Smooth muscle cell (in vitro differentiated cells): ENCODE data around the gene MIEN1. TPM values are rescaled to one million over a fixed set of nuclear protein-coding genes. Genes with fewer than 3 reads are reported as not detected.

ENCODE experiments used
- DNase-seq: peaks from one replicate; lab custom pipeline; 2025; ENCODE audit not compliant: unreplicated experiment; lab: John Stamatoyannopoulos, UW
- H2AFZ ChIP-seq: fragments of 200-600 bp; sonication (generic); 2 replicates; pipeline ENCODE4 v1.6.0; 2016; ENCODE audit warnings: antibody characterized with exemption, low read depth, mild to moderate bottlenecking
- H3F3A ChIP-seq: fragments of 200-600 bp; sonication (generic); 2 replicates; pipeline ENCODE4 v1.6.0; 2017; ENCODE audit warnings: antibody characterized with exemption, low read depth
- H3K27ac ChIP-seq: fragments of 200-600 bp; sonication (generic); 2 replicates; pipeline ENCODE4 v1.5.1; 2016; ENCODE audit warnings: low read depth, mild to moderate bottlenecking
- H3K27me3 ChIP-seq: fragments of 200-600 bp; sonication (generic); 2 replicates; pipeline ENCODE4 v1.6.1; 2016; ENCODE audit warnings: low read depth, mild to moderate bottlenecking
- H3K36me3 ChIP-seq: fragments of 200-600 bp; sonication (generic); 2 replicates; pipeline ENCODE4 v1.5.1; 2016; ENCODE audit warnings: low read depth
- H3K4me1 ChIP-seq: fragments of 200-600 bp; sonication (generic); 2 replicates; pipeline ENCODE4 v1.5.1; 2016; ENCODE audit warnings: low read depth
- H3K4me2 ChIP-seq: fragments of 200-600 bp; sonication (generic); 2 replicates; pipeline ENCODE4 v1.6.0; 2016; ENCODE audit warnings: mild to moderate bottlenecking
- H3K4me3 ChIP-seq: fragments of 200-600 bp; sonication (generic); 2 replicates; pipeline ENCODE4 v1.5.1; 2016; ENCODE audit warnings: mild to moderate bottlenecking
- H3K79me2 ChIP-seq: fragments of 200-600 bp; sonication (generic); 2 replicates; pipeline ENCODE4 v1.6.0; 2016; ENCODE audit warnings: low read depth, mild to moderate bottlenecking
- H3K9ac ChIP-seq: fragments of 200-600 bp; sonication (generic); 2 replicates; pipeline ENCODE4 v1.6.0; 2016; ENCODE audit warnings: low read depth
- H3K9me3 ChIP-seq: fragments of 200-600 bp; sonication (generic); replicated peaks from 2 replicates; pipeline ENCODE4 v1.5.1; 2016; ENCODE audit warnings: low read depth
- H4K20me1 ChIP-seq: fragments of 200-600 bp; sonication (generic); 2 replicates; pipeline ENCODE4 v1.6.0; 2016; ENCODE audit warnings: low read depth
- WGBS: methylation state at CpG from one replicate; pipeline ENCODE4 v1.1.7; 2016; ENCODE audit warnings: low lambda C conversion rate; 5-methylcytosine and 5-hydroxymethylcytosine counted together
- microRNA-seq: library from miRNA; unstranded; fragments of <30 nt; microRNA quantifications from one replicate; pipeline ENCODE4, GENCODE V29; 2016; ENCODE audit warnings: borderline number of aligned reads
- polyA plus RNA-seq: library from polyadenylated mRNA; unstranded; fragments of >200 nt; fragmentation: Nextera tagmentation; extraction: Ambion mirVana; gene quantifications from 2 replicates; pipeline ENCODE4 v1.2.1, GENCODE V29; 2016
- small RNA-seq: library from RNA; depleted of rRNA; stranded (forward); fragments of <200 nt; gene quantifications from one replicate; pipeline ENCODE3, GENCODE V24; 2014
- total RNA-seq: library from RNA; depleted of rRNA; stranded (reverse); fragments of >200 nt; gene quantifications from 2 replicates; pipeline ENCODE4 v1.2.3, GENCODE V29; 2014
- TF ChIP-seq, protein P1 (sequence below): fragments of 200-600 bp; sonication (generic); IDR thresholded peaks from 2 replicates; pipeline ENCODE4 v1.5.1; 2017; ENCODE audit warnings: borderline replicate concordance, mild to moderate bottlenecking, antibody characterized with exemption; ENCODE audit not compliant: insufficient read depth, poor library complexity, severe bottlenecking

MIEN1 gene
- total and polyA plus RNA-seq, 2 experiments from 2014 or later, result 55.8 to 70.7 TPM

DNA sequence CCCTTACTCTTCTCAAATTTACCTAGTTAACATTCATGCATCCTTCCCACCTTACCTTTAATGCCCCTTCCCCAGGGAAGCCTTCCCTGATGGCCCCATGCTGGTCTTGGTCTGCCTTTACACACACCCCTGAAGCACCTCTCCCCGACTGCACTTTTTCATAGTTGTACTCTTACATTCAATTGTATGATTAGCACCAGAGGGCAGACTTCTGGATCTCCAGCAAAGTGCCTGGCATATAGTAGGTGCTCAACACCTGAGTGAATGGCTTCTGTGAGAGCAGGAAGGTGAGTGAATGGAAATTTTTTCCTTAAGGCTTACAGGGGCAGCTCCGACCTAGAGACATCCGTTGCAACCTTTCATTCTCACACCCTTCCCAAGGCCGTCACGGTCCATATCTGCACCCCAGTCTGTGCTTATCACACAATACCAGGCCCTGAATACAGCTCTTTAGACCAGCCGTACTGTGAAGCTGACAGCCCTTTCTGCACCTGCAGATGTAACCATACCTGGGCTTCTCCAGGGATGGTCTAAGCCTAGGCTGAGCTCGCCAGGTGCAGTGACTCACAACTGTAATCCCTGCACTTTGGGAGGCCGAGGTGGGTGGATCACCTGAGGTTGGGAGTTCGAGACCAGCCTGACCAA, 46.9 kb downstream of the MIEN1 start:
- Histone ChIP-seq H4K20me1 (no peaks in the 10 kb centered on the region), H2AFZ (no peak overlapping the region), H3K9me3 (no peaks in the 10 kb centered on the region), H3K4me2 (no peak overlapping the region), H3K4me1 (peaks cover 4% of the 10 kb centered on the region), H3K79me2 (no peaks in the 10 kb centered on the region), H3F3A (peaks cover 4% of the 10 kb centered on the region), H3K36me3 (no peaks in the 10 kb centered on the region), H3K27me3 (no peaks in the 10 kb centered on the region), H3K9ac (no peak overlapping the region), H3K4me3 (no peak overlapping the region), H3K27ac (no peak overlapping the region)
- TF ChIP-seq, protein P1, sequence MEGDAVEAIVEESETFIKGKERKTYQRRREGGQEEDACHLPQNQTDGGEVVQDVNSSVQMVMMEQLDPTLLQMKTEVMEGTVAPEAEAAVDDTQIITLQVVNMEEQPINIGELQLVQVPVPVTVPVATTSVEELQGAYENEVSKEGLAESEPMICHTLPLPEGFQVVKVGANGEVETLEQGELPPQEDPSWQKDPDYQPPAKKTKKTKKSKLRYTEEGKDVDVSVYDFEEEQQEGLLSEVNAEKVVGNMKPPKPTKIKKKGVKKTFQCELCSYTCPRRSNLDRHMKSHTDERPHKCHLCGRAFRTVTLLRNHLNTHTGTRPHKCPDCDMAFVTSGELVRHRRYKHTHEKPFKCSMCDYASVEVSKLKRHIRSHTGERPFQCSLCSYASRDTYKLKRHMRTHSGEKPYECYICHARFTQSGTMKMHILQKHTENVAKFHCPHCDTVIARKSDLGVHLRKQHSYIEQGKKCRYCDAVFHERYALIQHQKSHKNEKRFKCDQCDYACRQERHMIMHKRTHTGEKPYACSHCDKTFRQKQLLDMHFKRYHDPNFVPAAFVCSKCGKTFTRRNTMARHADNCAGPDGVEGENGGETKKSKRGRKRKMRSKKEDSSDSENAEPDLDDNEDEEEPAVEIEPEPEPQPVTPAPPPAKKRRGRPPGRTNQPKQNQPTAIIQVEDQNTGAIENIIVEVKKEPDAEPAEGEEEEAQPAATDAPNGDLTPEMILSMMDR, result no peak
- WGBS, result 95% methylated on average over 9 of the region's 9 CpGs
- DNase-seq, result no peak

DNA sequence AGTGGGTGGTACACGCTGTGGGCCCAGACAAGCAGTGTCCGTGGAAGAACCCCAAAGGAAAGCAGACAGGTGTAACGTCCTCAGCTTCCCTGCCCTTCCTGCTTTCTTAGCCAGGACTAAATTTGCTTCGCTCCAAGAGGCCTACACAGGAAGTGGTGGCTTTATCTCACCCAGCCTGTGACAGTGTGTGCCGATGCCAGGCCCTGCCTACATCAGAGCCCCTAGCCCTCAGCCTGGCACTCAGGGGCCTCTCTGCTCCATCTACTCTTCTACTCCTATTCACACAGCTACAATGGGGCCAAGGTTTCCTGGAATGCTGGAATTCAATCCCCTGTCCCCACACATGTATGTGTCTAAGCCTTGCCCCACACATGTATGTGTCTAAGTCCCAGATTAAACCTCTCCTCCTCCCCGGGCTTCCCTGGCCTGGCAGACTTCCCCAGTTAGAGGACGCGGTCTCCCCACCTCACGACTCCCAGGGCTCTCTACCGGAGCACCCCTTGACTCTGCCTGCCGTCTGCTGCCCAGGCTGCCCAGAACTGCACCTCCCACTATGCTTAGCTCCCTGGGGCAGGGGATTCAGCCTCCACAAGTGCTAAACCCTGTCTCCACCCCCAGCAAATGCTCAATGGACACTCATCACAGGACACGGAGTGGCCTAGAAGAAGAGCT, 50.7 kb downstream of the MIEN1 start:
- H4K20me1 ChIP-seq, result no peaks in the 10 kb centered on the region
- H3K4me2 ChIP-seq, result no peak overlapping the region
- no peaks in the 10 kb centered on the region for H3K27me3 ChIP-seq
- TF ChIP-seq, protein P1, result no peak
- no peak overlapping the region for H3K27ac ChIP-seq
- no peaks in the 10 kb centered on the region for H3F3A ChIP-seq
- 96% methylated on average over 12 of the region's 12 CpGs for WGBS
- no peaks in the 10 kb centered on the region for H3K9me3 ChIP-seq
- H3K79me2 ChIP-seq, result no peaks in the 10 kb centered on the region
- no peaks in the 10 kb centered on the region for H3K36me3 ChIP-seq
- DNase-seq, result no peak
- no peaks in the 10 kb centered on the region for H3K4me1 ChIP-seq
- no peak overlapping the region for H2AFZ ChIP-seq
- H3K9ac ChIP-seq, result no peak overlapping the region
- no peak overlapping the region for H3K4me3 ChIP-seq

Small RNA genes lying within 50 kb of the gene (microRNA-seq; reads per million reads assigned to microRNA genes)
- gene MIR4728, result 1.8 reads per million

Small RNA genes lying within 50 kb of the gene (small RNA-seq; reads per million reads assigned to genes)
- 0.18 reads per million for gene MIR4728

Other genes with a start within 250 kb of the MIEN1 start
- not detected in 2 replicates for gene NEUROD2, start 122.6 kb downstream of the MIEN1 start, total RNA-seq
- gene NEUROD2, start 122.6 kb downstream of the MIEN1 start, polyA plus RNA-seq, result 0.19 and 0.25 TPM in 2 replicates
- gene PPP1R1B, start 103.6 kb downstream of the MIEN1 start, total RNA-seq, result 1.7 TPM in 1 of 2 replicates, not detected in the other
- gene PPP1R1B, start 103.6 kb downstream of the MIEN1 start, polyA plus RNA-seq, result not detected in 2 replicates
- gene STARD3, start 93.4 kb downstream of the MIEN1 start, total RNA-seq, result 33.7 and 37.5 TPM in 2 replicates
- 53.3 and 61.8 TPM in 2 replicates for gene STARD3, start 93.4 kb downstream of the MIEN1 start, polyA plus RNA-seq
- gene TCAP, start 65.2 kb downstream of the MIEN1 start, total RNA-seq, result 1.1 TPM in 1 of 2 replicates, not detected in the other
- gene TCAP, start 65.2 kb downstream of the MIEN1 start, polyA plus RNA-seq, result 0.41 and 0.69 TPM in 2 replicates
- not detected in 2 replicates for gene PNMT, start 62.1 kb downstream of the MIEN1 start, total RNA-seq
- 0.23 and 1.3 TPM in 2 replicates for gene PNMT, start 62.1 kb downstream of the MIEN1 start, polyA plus RNA-seq
- 16.5 and 19.4 TPM in 2 replicates for gene PGAP3, start 42.5 kb downstream of the MIEN1 start, total RNA-seq
- 19.1 and 26.4 TPM in 2 replicates for gene PGAP3, start 42.5 kb downstream of the MIEN1 start, polyA plus RNA-seq
- 44.5 and 49.4 TPM in 2 replicates for gene ERBB2, start 30.5 kb downstream of the MIEN1 start, total RNA-seq
- gene ERBB2, start 30.5 kb downstream of the MIEN1 start, polyA plus RNA-seq, result 53.6 and 56.1 TPM in 2 replicates
- gene GRB7, start 7.4 kb upstream of the MIEN1 start, total RNA-seq, result 2.7 and 3.6 TPM in 2 replicates
- 4.1 and 9.1 TPM in 2 replicates for gene GRB7, start 7.4 kb upstream of the MIEN1 start, polyA plus RNA-seq
- under 0.01 and 0.40 TPM in 2 replicates for gene IKZF3, start 133.8 kb upstream of the MIEN1 start, total RNA-seq
- gene IKZF3, start 133.8 kb upstream of the MIEN1 start, polyA plus RNA-seq, result not detected in 2 replicates
- not detected in 2 replicates for gene ZPBP2, start 137.7 kb upstream of the MIEN1 start, total RNA-seq
- not detected in 2 replicates for gene ZPBP2, start 137.7 kb upstream of the MIEN1 start, polyA plus RNA-seq
- gene GSDMB, start 188.1 kb upstream of the MIEN1 start, total RNA-seq, result 16.4 TPM in 2 replicates
- gene GSDMB, start 188.1 kb upstream of the MIEN1 start, polyA plus RNA-seq, result 6.6 and 12.6 TPM in 2 replicates
- 29.8 and 43.5 TPM in 2 replicates for gene ORMDL3, start 197.1 kb upstream of the MIEN1 start, total RNA-seq
- gene ORMDL3, start 197.1 kb upstream of the MIEN1 start, polyA plus RNA-seq, result 24.7 and 34.9 TPM in 2 replicates
- not detected in 2 replicates for gene LRRC3C, start 197.2 kb upstream of the MIEN1 start, total RNA-seq
- gene LRRC3C, start 197.2 kb upstream of the MIEN1 start, polyA plus RNA-seq, result not detected in 2 replicates
- 0.31 and 1.3 TPM in 2 replicates for gene GSDMA, start 232.5 kb upstream of the MIEN1 start, total RNA-seq
- 0.28 and 0.50 TPM in 2 replicates for gene GSDMA, start 232.5 kb upstream of the MIEN1 start, polyA plus RNA-seq